ENCODE data around the gene FAM53A. TPM values are rescaled to one million over a fixed set of nuclear protein-coding genes. Genes with fewer than 3 reads are reported as not detected.

The FAM53A gene
- total and polyA plus RNA-seq, 10 of the 15 experiments (the other 5 are each of a cell fraction or from before 2014, with no cell fraction given), result 0.02 to 0.87 (median 0.38) TPM; not detected in 2

DNA sequence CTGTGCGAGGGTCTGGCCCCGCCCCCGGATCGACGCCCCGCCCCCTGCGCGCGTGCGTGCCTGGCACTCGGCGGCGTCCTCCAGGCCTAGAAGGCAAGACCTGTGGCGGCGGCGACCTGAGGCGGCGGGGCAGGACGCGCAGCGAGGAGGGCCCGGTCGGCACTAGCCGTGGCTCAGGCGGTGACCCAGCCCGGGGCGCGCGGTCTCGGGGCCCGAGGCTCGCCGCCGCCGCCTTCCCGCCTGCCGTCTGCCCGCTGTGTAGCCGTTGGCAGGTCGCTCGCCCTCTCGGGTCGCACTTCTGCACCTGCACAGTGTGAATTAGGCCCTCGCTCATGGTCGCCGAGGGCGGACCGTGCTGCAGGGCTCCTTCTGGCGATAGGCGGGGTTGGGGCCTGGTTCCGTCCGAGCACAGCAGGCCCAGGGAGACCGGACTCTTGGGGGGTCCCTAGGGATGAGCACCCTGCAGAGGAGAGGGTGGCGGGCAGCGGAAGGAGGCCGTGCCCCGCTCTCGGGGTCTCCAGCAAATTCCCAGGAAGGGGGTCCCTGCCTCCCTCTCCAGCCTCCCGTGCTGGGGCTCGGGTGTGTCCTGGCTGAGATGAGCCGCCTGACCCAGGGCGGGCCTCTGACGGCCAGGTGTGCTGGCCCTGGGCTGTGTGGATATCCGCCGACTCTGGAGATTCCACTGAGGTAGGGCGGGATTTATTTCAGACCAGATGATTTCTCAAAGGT is 557 bp upstream of the FAM53A start:
- Histone ChIP-seq H2AFZ (ENCODE audit: control insufficient read depth, low read depth, low read length) (peak overlapping the region; percentile 87), H3K9me3 (replicated peaks; ENCODE audit: control insufficient read depth, insufficient read depth, low read length) (no peaks in the 10 kb centered on the region), H3K4me1 (ENCODE audit: control insufficient read depth, insufficient read depth, low read length) (peaks cover 11% of the 10 kb centered on the region), H3K27me3 (replicated peaks in 1 of 2; ENCODE audit: control insufficient read depth in 2 of 2, insufficient read depth in 2 of 2, low read length in 1 of 2) (no peaks in the 10 kb centered on the region), H3K79me2 (ENCODE audit: control insufficient read depth, insufficient read depth, low read length) (no peaks in the 10 kb centered on the region), H3K36me3 (ENCODE audit: control insufficient read depth in 2 of 2, insufficient read depth in 2 of 2, low read length in 1 of 2) (no peaks in the 10 kb centered on the region; a peak in 1 of 4 replicates), H3K9ac (ENCODE audit: control insufficient read depth, insufficient read depth, low read length) (peak overlapping the region; percentile 54; the same call in 1 of the 2 replicates), H3K4me3 (peak overlapping the region; percentile 65), H3K4me2 (ENCODE audit: control insufficient read depth, insufficient read depth) (peak overlapping the region; percentile 97), H4K20me1 (ENCODE audit: control insufficient read depth, insufficient read depth) (no peaks in the 10 kb centered on the region), H3K27ac (ENCODE audit: control insufficient read depth, insufficient read depth) (no peak overlapping the region)
- WGBS (ENCODE audit: insufficient coverage, insufficient replicate concordance, low lambda C conversion rate, missing lambda C conversion rate), result 19% methylated on average over 65 of the region's 66 CpGs
- BruUV-seq (replicated peaks), result no TSS peak
- intact Hi-C loops (cut with micrococcal nuclease; ENCODE audit: unreplicated experiment), result loop anchor here (2.0 kb wide), 1 partner anchor 28 kb away; the partner anchor contains the start of gene SLBP
- ChIA-PET POLR2A (no interaction called here), RAD21 (ENCODE audit: unreplicated experiment) (no interaction called here), CTCF (no interaction called here), SMC1A (ENCODE audit: uncharacterized antibody, unreplicated experiment) (no interaction called here)
- no peak for DNase-seq (ENCODE audit: low read depth, low spot score)
- in situ Hi-C loops (cut with MboI), result no loop called here
- FAIRE-seq, result no peak
- ATAC-seq, result peak; percentile 57
- peak; percentile 55; the same call in 1 of the 2 replicates for TF ChIP-seq POLR2A (IDR thresholded peaks at IDR 0.05; ENCODE audit: low read depth, low read length)
- TF ChIP-seq, protein P1, sequence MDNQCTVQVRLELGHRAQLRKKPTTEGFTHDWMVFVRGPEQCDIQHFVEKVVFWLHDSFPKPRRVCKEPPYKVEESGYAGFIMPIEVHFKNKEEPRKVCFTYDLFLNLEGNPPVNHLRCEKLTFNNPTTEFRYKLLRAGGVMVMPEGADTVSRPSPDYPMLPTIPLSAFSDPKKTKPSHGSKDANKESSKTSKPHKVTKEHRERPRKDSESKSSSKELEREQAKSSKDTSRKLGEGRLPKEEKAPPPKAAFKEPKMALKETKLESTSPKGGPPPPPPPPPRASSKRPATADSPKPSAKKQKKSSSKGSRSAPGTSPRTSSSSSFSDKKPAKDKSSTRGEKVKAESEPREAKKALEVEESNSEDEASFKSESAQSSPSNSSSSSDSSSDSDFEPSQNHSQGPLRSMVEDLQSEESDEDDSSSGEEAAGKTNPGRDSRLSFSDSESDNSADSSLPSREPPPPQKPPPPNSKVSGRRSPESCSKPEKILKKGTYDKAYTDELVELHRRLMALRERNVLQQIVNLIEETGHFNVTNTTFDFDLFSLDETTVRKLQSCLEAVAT (IDR thresholded peaks at IDR 0.05), result 0 out of 2 replicates have a peak, but pooled peaks have one; percentile 65
- 0 out of 2 replicates have a peak, but pooled peaks have one; percentile 23 for TF ChIP-seq NRF1 (conservative IDR thresholded peaks at IDR 0.05; ENCODE audit: low read depth, low read length)
- TF ChIP-seq KLF5 (IDR thresholded peaks at IDR 0.05; ENCODE audit: partially characterized antibody), result peak; percentile 42
- TF ChIP-seq ATF7 (IDR thresholded peaks at IDR 0.05; ENCODE audit: low read depth), result no peak
- TF ChIP-seq NFXL1 (IDR thresholded peaks at IDR 0.05; ENCODE audit: borderline replicate concordance), result peak; percentile 95
- TF ChIP-seq ZNF217 (IDR thresholded peaks at IDR 0.05), result peak; percentile 20; the same call in 1 of the 2 replicates
- no peak for TF ChIP-seq CBFB (IDR thresholded peaks at IDR 0.05; ENCODE audit: low read depth)
- TF ChIP-seq, protein P2, sequence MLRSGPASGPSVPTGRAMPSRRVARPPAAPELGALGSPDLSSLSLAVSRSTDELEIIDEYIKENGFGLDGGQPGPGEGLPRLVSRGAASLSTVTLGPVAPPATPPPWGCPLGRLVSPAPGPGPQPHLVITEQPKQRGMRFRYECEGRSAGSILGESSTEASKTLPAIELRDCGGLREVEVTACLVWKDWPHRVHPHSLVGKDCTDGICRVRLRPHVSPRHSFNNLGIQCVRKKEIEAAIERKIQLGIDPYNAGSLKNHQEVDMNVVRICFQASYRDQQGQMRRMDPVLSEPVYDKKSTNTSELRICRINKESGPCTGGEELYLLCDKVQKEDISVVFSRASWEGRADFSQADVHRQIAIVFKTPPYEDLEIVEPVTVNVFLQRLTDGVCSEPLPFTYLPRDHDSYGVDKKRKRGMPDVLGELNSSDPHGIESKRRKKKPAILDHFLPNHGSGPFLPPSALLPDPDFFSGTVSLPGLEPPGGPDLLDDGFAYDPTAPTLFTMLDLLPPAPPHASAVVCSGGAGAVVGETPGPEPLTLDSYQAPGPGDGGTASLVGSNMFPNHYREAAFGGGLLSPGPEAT (IDR thresholded peaks at IDR 0.05; ENCODE audit: low read depth), result no peak
- peak in 1 of 2 experiments; percentile 70; a peak in 2 of 4 replicates for TF ChIP-seq BHLHE40 (IDR thresholded peaks at IDR 0.05; ENCODE audit: borderline replicate concordance in 1 of 2, low read depth in 2 of 2, low read length in 1 of 2)
- peak; percentile 21; the same call in 1 of the 2 replicates for TF ChIP-seq BACH1 (IDR thresholded peaks at IDR 0.05; ENCODE audit: borderline replicate concordance)
- peak; percentile 88 for TF ChIP-seq LARP7 (IDR thresholded peaks at IDR 0.05)
- no peak for TF ChIP-seq JUNB (IDR thresholded peaks at IDR 0.05)
- TF ChIP-seq DPF2 (IDR thresholded peaks at IDR 0.05), result peak; percentile 14
- TF ChIP-seq ZNF207 (IDR thresholded peaks at IDR 0.05; ENCODE audit: borderline replicate concordance), result peak; percentile 69; the same call in 1 of the 2 replicates
- TF ChIP-seq SMARCA5 (IDR thresholded peaks at IDR 0.05), result peak; percentile 84
- peak; percentile 4; the same call in 1 of the 2 replicates for TF ChIP-seq GATAD2B (conservative IDR thresholded peaks at IDR 0.05; ENCODE audit: low read depth)
- no peak; the same call in 1 of the 2 replicates for TF ChIP-seq NR2F1 (conservative IDR thresholded peaks at IDR 0.05)
- TF ChIP-seq, protein P3, sequence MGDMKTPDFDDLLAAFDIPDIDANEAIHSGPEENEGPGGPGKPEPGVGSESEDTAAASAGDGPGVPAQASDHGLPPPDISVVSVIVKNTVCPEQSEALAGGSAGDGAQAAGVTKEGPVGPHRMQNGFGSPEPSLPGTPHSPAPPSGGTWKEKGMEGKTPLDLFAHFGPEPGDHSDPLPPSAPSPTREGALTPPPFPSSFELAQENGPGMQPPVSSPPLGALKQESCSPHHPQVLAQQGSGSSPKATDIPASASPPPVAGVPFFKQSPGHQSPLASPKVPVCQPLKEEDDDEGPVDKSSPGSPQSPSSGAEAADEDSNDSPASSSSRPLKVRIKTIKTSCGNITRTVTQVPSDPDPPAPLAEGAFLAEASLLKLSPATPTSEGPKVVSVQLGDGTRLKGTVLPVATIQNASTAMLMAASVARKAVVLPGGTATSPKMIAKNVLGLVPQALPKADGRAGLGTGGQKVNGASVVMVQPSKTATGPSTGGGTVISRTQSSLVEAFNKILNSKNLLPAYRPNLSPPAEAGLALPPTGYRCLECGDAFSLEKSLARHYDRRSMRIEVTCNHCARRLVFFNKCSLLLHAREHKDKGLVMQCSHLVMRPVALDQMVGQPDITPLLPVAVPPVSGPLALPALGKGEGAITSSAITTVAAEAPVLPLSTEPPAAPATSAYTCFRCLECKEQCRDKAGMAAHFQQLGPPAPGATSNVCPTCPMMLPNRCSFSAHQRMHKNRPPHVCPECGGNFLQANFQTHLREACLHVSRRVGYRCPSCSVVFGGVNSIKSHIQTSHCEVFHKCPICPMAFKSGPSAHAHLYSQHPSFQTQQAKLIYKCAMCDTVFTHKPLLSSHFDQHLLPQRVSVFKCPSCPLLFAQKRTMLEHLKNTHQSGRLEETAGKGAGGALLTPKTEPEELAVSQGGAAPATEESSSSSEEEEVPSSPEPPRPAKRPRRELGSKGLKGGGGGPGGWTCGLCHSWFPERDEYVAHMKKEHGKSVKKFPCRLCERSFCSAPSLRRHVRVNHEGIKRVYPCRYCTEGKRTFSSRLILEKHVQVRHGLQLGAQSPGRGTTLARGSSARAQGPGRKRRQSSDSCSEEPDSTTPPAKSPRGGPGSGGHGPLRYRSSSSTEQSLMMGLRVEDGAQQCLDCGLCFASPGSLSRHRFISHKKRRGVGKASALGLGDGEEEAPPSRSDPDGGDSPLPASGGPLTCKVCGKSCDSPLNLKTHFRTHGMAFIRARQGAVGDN (IDR thresholded peaks at IDR 0.05), result peak; percentile 32

Measured in GM12878 (cell line).